CD4-positive, alpha-beta T cell treated with Interleukin-2 at 100 ng/mL for 4 hours (primary cell): Measurements from ENCODE around the gene BCKDHB.
A peak's percentile ranks its signal among the peaks of the same experiment; 100 is the strongest.
"Not testable (repeated sequence)": the region's sequence is repeated elsewhere in the genome, so short reads cannot be mapped to it uniquely, and the experiment has no call there.

Experiments used
- DNase-seq: peaks from one replicate; pipeline ENCODE4 v3.0.0-alpha.2; 2020; ENCODE audit warnings: low spot score

BCKDHB gene

GRCh38 chr6:80209430-80209829 lies 103.0 kb downstream of the BCKDHB start:
- no peak for DNase-seq

GRCh38 chr6:80210618-80211017 lies 104.1 kb downstream of the BCKDHB start:
- no peak for DNase-seq

GRCh38 chr6:80211286-80211685 lies 104.8 kb downstream of the BCKDHB start:
- DNase-seq, result no peak

- not testable (repeated sequence) for DNase-seq
Measured at GRCh38 chr6:80211890-80212289, 105.4 kb downstream of the BCKDHB start.

- peak; percentile 22 for DNase-seq
Measured at GRCh38 chr6:80214436-80215022, 108.1 kb downstream of the BCKDHB start.

GRCh38 chr6:80215063-80215462 lies 108.6 kb downstream of the BCKDHB start:
- no peak for DNase-seq

GRCh38 chr6:80217794-80218193 lies 111.3 kb downstream of the BCKDHB start:
- DNase-seq, result no peak

- no peak for DNase-seq
Measured at GRCh38 chr6:80223743-80224212, 117.3 kb downstream of the BCKDHB start.

GRCh38 chr6:80226151-80226550 lies 119.7 kb downstream of the BCKDHB start:
- no peak for DNase-seq

- DNase-seq, result no peak
Measured at GRCh38 chr6:80226699-80227098, 120.2 kb downstream of the BCKDHB start.

GRCh38 chr6:80227545-80228105 lies 121.2 kb downstream of the BCKDHB start:
- DNase-seq, result no peak

- DNase-seq, result no peak
Measured at GRCh38 chr6:80233262-80233661, 126.8 kb downstream of the BCKDHB start.

- no peak for DNase-seq
Measured at GRCh38 chr6:80233958-80234357, 127.5 kb downstream of the BCKDHB start.

- DNase-seq, result no peak
Measured at GRCh38 chr6:80234401-80234800, 127.9 kb downstream of the BCKDHB start.

GRCh38 chr6:80234908-80235307 lies 128.4 kb downstream of the BCKDHB start:
- no peak for DNase-seq

GRCh38 chr6:80235647-80236046 lies 129.2 kb downstream of the BCKDHB start:
- no peak for DNase-seq

- not testable (repeated sequence) for DNase-seq
Measured at GRCh38 chr6:80238754-80239153, 132.3 kb downstream of the BCKDHB start.

- DNase-seq, result no peak
Measured at GRCh38 chr6:80245043-80245442, 138.6 kb downstream of the BCKDHB start.

- no peak for DNase-seq
Measured at GRCh38 chr6:80249897-80250296, 143.4 kb downstream of the BCKDHB start.

- DNase-seq, result no peak
Measured at GRCh38 chr6:80250391-80250997, 144.0 kb downstream of the BCKDHB start.

GRCh38 chr6:80251321-80251720 lies 144.8 kb downstream of the BCKDHB start:
- DNase-seq, result no peak

GRCh38 chr6:80254716-80255115 lies 148.2 kb downstream of the BCKDHB start:
- DNase-seq, result no peak

- DNase-seq, result no peak
Measured at GRCh38 chr6:80256691-80257090, 150.2 kb downstream of the BCKDHB start.

GRCh38 chr6:80259118-80259517 lies 152.6 kb downstream of the BCKDHB start:
- no peak for DNase-seq
